G401.6 (cell line): ENCODE measurements around the gene SLIT2.

Experiments used
- FAIRE-seq: peaks from 2 replicates; lab custom pipeline; 2012; peaks lifted over from hg19 to GRCh38; lab: Jason Lieb, UNC

SLIT2 gene

GRCh38 chr4:20301161-20301560 is 49.5 kb downstream of the SLIT2 start:
- FAIRE-seq = no peak
